Omental fat pad (tissue), 4 donors: ENCODE results near the gene GTF2B. TPM values are rescaled to one million over a fixed set of nuclear protein-coding genes. Genes with fewer than 3 reads are reported as not detected.
"Not testable (repeated sequence)": the region's sequence is repeated elsewhere in the genome, so short reads cannot be mapped to it uniquely, and the experiment has no call there.

Source experiments
- ATAC-seq: fragments of 150-250 bp; one replicate; pipeline ENCODE4 v1.9.1; 2016; ENCODE audit warnings: mild to moderate bottlenecking, moderate library complexity; ENCODE audit not compliant: low FRiP score
- DNase-seq: peaks from one replicate; pipeline ENCODE4 v3.0.0-alpha.2; 2019; ENCODE audit warnings: low spot score
- CTCF ChIP-seq, 3 donors: fragments of 450-650 bp; IDR thresholded peaks; one replicate each; pipeline ENCODE4 v1.5.1; 2016 to 2017; ENCODE audit warnings: antibody characterized with exemption in 3 of 3, mild to moderate bottlenecking in 3 of 3, moderate library complexity in 2 of 3
- total RNA-seq, 4 donors: library from RNA; depleted of rRNA; stranded (reverse); fragments of >200 nt; gene quantifications; one replicate each; pipeline ENCODE4 v1.1.0, GENCODE V29; 2016

GTF2B gene
- total RNA-seq, result 10 to 100 TPM; 21.9 to 47.2 (median 29.2) TPM

- DNase-seq (peak; percentile 85), ATAC-seq (peak; percentile 91)
- no peak for TF ChIP-seq CTCF (IDR thresholded peaks at IDR 0.05)
Observed at GRCh38 chr1:88891318-88891950, at the start of gene GTF2B. Gene GTF2B, minus strand, starts transcription at chr1:88891567. Its CDS starts 68 bp downstream, at chr1:88891499.

- DNase-seq, ATAC-seq: not testable (repeated sequence)
Observed at GRCh38 chr1:88938528-88938927, 47.2 kb upstream of the GTF2B start.

GRCh38 chr1:88936760-88937342, 45.5 kb upstream of the GTF2B start:
- ATAC-seq (peak; percentile 37), DNase-seq (no peak)
- no peak for TF ChIP-seq CTCF (IDR thresholded peaks at IDR 0.05)

GRCh38 chr1:88936223-88936523, 44.8 kb upstream of the GTF2B start:
- TF ChIP-seq CTCF (IDR thresholded peaks at IDR 0.05), result no peak
- DNase-seq (no peak), ATAC-seq (no peak)

- ATAC-seq (no peak), DNase-seq (no peak)
- peak in 1 of 3 donors; percentile 3 for TF ChIP-seq CTCF (IDR thresholded peaks at IDR 0.05)
Observed at GRCh38 chr1:88935522-88936222, 44.3 kb upstream of the GTF2B start.

- not testable (repeated sequence) for ATAC-seq, DNase-seq
Observed at GRCh38 chr1:88930176-88930575, 38.8 kb upstream of the GTF2B start.

- no peak for TF ChIP-seq CTCF (IDR thresholded peaks at IDR 0.05)
- DNase-seq, result no peak
- no peak for ATAC-seq
Observed at GRCh38 chr1:88923224-88923623, 31.9 kb upstream of the GTF2B start.

- no peak for TF ChIP-seq CTCF (IDR thresholded peaks at IDR 0.05)
- no peak for ATAC-seq
- DNase-seq, result no peak
Observed at GRCh38 chr1:88922214-88922613, 30.8 kb upstream of the GTF2B start.
